HCT116 (cell line): ENCODE results near the gene HS6ST3. TPM values are rescaled to one million over a fixed set of nuclear protein-coding genes. Genes with fewer than 3 reads are reported as not detected.

ENCODE experiments used
- ATAC-seq: fragments of 200-7000 bp; cut with Tn5 transposase; 2 replicates; pipeline ENCODE4 v1.9.1; 2020; ENCODE audit warnings: mild to moderate bottlenecking, moderate library complexity
- BruUV-seq: library from RNA; stranded (reverse); fragments of 400-500 nt; replicated peaks from 2 replicates; lab custom pipeline; 2021; lab: Mats Ljungman, UMichigan
- CTCF ChIA-PET: fragments of 300-600 bp; sonication (Branson Sonifier 250); formaldehyde crosslinking; loops from one replicate; lab custom pipeline; 2021; ENCODE audit warnings: antibody characterized with exemption; lab: Charles Lee
- POLR2A ChIA-PET: fragments of 300-600, 350-600 bp; sonication (Branson Sonifier 250); formaldehyde crosslinking; loops from one replicate; lab custom pipeline; 2021; ENCODE audit warnings: antibody characterized with exemption; lab: Charles Lee
- RAD21 ChIA-PET, 2 experiments: fragments of 300-600 bp; sonication (Branson Sonifier 250); formaldehyde crosslinking; loops; one replicate each; lab custom pipeline; 2023; ENCODE audit warnings: low total read pairs in 2 of 2; ENCODE audit not compliant: uncharacterized antibody in 2 of 2, unreplicated experiment in 2 of 2, low non-redundant PET in 1 of 2; lab: Charles Lee
- DNase-seq: peaks from one replicate; pipeline ENCODE4 v3.0.0-alpha.2; 2010; ENCODE audit warnings: low read depth, low spot score
- H2AFZ ChIP-seq: fragments of 200-600 bp; shearing (Covaris generic), sonication (generic); 2 replicates; pipeline ENCODE4 v1.6.1; 2017; ENCODE audit warnings: low read depth, mixed run types, mixed read lengths, antibody characterized with exemption, low read length; ENCODE audit not compliant: poor library complexity, severe bottlenecking
- H3K27ac ChIP-seq: 2 replicates; pipeline ENCODE4 v1.5.1; 2012; ENCODE audit warnings: low read depth, low read length
- H3K27me3 ChIP-seq: fragments of 200-600 bp; sonication (generic); 2 replicates; pipeline ENCODE4 v1.6.1; 2016; ENCODE audit warnings: mixed run types, low read length, mixed read lengths; ENCODE audit not compliant: insufficient read depth
- H3K36me3 ChIP-seq, 2 experiments: fragments of 200-500 bp in 1 of 2; fragments of 200-600 bp in 1 of 2; sonication (Bioruptor generic) in 1 of 2; sonication (generic) in 1 of 2; 2 replicates each; pipeline versions ENCODE4 v1.5.1 to v1.6.1; 2014 to 2016; ENCODE audit warnings: low read length in 2 of 2, inconsistent platforms in 1 of 2, mixed read lengths in 1 of 2, mixed run types in 1 of 2; ENCODE audit not compliant: insufficient read depth in 2 of 2, control insufficient read depth in 1 of 2
- H3K4me1 ChIP-seq, 2 experiments: fragments of 200-600 bp in 1 of 2; sonication (generic) in 1 of 2; 2 replicates each; pipeline versions ENCODE4 v1.5.1 to v1.6.1; 2012 to 2017; ENCODE audit warnings: low read length in 2 of 2, inconsistent platforms in 1 of 2, mild to moderate bottlenecking in 1 of 2, mixed read lengths in 1 of 2, mixed run types in 1 of 2, moderate library complexity in 1 of 2; ENCODE audit not compliant: insufficient read depth in 2 of 2, control insufficient read depth in 1 of 2
- H3K4me2 ChIP-seq: fragments of 200-600 bp; sonication (generic); 2 replicates; pipeline ENCODE4 v1.6.1; 2017; ENCODE audit warnings: mixed run types, low read length, mixed read lengths
- H3K4me3 ChIP-seq, 2 experiments: fragments of 200-600 bp in 1 of 2; sonication (generic) in 1 of 2; replicated peaks in 1 of 2; 2 replicates each; pipeline ENCODE4 v1.5.1; 2011 to 2016; ENCODE audit warnings: low read length in 2 of 2, control low read depth in 1 of 2, low read depth in 1 of 2, mild to moderate bottlenecking in 1 of 2, mixed read lengths in 1 of 2, mixed run types in 1 of 2
- H3K79me2 ChIP-seq: fragments of 200-600 bp; sonication (generic); 2 replicates; pipeline ENCODE4 v1.6.1; 2017; ENCODE audit warnings: mild to moderate bottlenecking, mixed run types, low read length, moderate library complexity, mixed read lengths; ENCODE audit not compliant: insufficient read depth
- H3K9ac ChIP-seq: fragments of 200-600 bp; sonication (generic); 2 replicates; pipeline ENCODE4 v1.6.1; 2016; ENCODE audit warnings: low read length, mixed read lengths
- H3K9me2 ChIP-seq: fragments of 200-600 bp; sonication (generic), shearing (Covaris generic); 2 replicates; pipeline ENCODE4 v1.6.1; 2017; ENCODE audit warnings: mixed run types, mild to moderate bottlenecking, moderate library complexity; ENCODE audit not compliant: insufficient read depth
- H3K9me3 ChIP-seq, 2 experiments: fragments of 200-500 bp in 1 of 2; fragments of 200-600 bp in 1 of 2; sonication (Bioruptor generic) in 1 of 2; sonication (generic) in 1 of 2; 2 replicates each; pipeline ENCODE4 v1.6.1; 2014 to 2017; ENCODE audit warnings: low read length in 2 of 2, mixed read lengths in 2 of 2, inconsistent platforms in 1 of 2, low read depth in 1 of 2, mild to moderate bottlenecking in 1 of 2, mixed run types in 1 of 2, moderate library complexity in 1 of 2; ENCODE audit not compliant: control insufficient read depth in 1 of 2, insufficient read depth in 1 of 2
- H4K20me1 ChIP-seq: fragments of 200-600 bp; sonication (generic), shearing (Covaris generic); 2 replicates; pipeline ENCODE4 v1.6.1; 2017; ENCODE audit warnings: mixed run types, mild to moderate bottlenecking, moderate library complexity; ENCODE audit not compliant: insufficient read depth
- CBX3 ChIP-seq: IDR thresholded peaks from 2 replicates; pipeline ENCODE4 v1.6.1; 2012; ENCODE audit warnings: low read depth
- CTCF ChIP-seq, 3 experiments: fragments of 200-600 bp in 1 of 3; sonication (generic) in 1 of 3; IDR thresholded peaks in 2 of 3; conservative IDR thresholded peaks in 1 of 3; 2 replicates each; pipeline ENCODE4 v1.5.1; 2012 to 2017; ENCODE audit warnings: low read depth in 2 of 3, low read length in 2 of 3, antibody characterized with exemption in 1 of 3, borderline replicate concordance in 1 of 3, control low read depth in 1 of 3, mild to moderate bottlenecking in 1 of 3, mixed read lengths in 1 of 3, mixed run types in 1 of 3, moderate library complexity in 1 of 3; ENCODE audit not compliant: insufficient read depth in 1 of 3
- ELF1 ChIP-seq: IDR thresholded peaks from 2 replicates; pipeline ENCODE4 v1.6.1; 2012; ENCODE audit warnings: low read depth, borderline replicate concordance
- POLR2A ChIP-seq: IDR thresholded peaks from 2 replicates; pipeline ENCODE4 v1.7.0; 2011; ENCODE audit warnings: borderline replicate concordance; ENCODE audit not compliant: insufficient read depth, insufficient read length; ENCODE audit errors: extremely low read depth
- RAD21 ChIP-seq: IDR thresholded peaks from 2 replicates; pipeline ENCODE4 v1.6.1; 2012; ENCODE audit warnings: low read depth, mild to moderate bottlenecking
- SIN3A ChIP-seq: IDR thresholded peaks from 2 replicates; pipeline ENCODE4 v1.6.1; 2012; ENCODE audit warnings: low read depth
- SRF ChIP-seq: IDR thresholded peaks from 2 replicates; pipeline ENCODE4 v1.6.1; 2012; ENCODE audit warnings: low read depth
- TCF7L2 ChIP-seq: IDR thresholded peaks from 2 replicates; pipeline ENCODE4 v1.7.0; 2011; ENCODE audit warnings: borderline replicate concordance, inconsistent platforms; ENCODE audit not compliant: insufficient read depth, insufficient read length; ENCODE audit errors: extremely low read depth
- ZBTB33 ChIP-seq: IDR thresholded peaks from 2 replicates; pipeline ENCODE4 v1.6.1; 2011; ENCODE audit warnings: mild to moderate bottlenecking, low read length, moderate library complexity; ENCODE audit not compliant: insufficient replicate concordance; ENCODE audit errors: extremely low read depth
- intact Hi-C: fragments of 100-400 bp; cut with micrococcal nuclease; formaldehyde crosslinking; loops from 2 replicates; pipeline ENCODE4 v1.10.0; 2022
- total RNA-seq: library from RNA; stranded (reverse); gene quantifications from one replicate; pipeline ENCODE4 v1.2.1, GENCODE V29; 2021; ENCODE audit not compliant: unreplicated experiment

HS6ST3 gene
- total RNA-seq, 1 experiment from 2014 or later = 0.10 TPM

- Histone ChIP-seq H3K4me3 (no peak overlapping the region), H3K9me2 (no peaks in the 10 kb centered on the region), H3K9ac (no peak overlapping the region), H3K27ac (no peak overlapping the region), H3K27me3 (peaks cover 6% of the 10 kb centered on the region; the same call in 1 of the 2 replicates), H3K79me2 (no peaks in the 10 kb centered on the region), H3K36me3 (no peaks in the 10 kb centered on the region), H3K4me2 (no peak overlapping the region), H2AFZ (no peak overlapping the region), H3K4me1 (no peaks in the 10 kb centered on the region), H3K9me3 (no peaks in the 10 kb centered on the region), H4K20me1 (no peaks in the 10 kb centered on the region)
- DNase-seq = no peak
- ChIA-PET POLR2A (interaction anchor here (1.5 kb wide), 1 partner anchor 12 kb away, joined by 5 read pairs; the partner anchor contains the start of gene UGGT2), RAD21 (no interaction called here), CTCF (no interaction called here)
- no TSS peak for BruUV-seq
- ATAC-seq = no peak
- no peak for TF ChIP-seq SIN3A
- TF ChIP-seq SRF = no peak
- TF ChIP-seq TCF7L2 = no peak
- TF ChIP-seq RAD21 = no peak
- TF ChIP-seq CTCF (IDR thresholded peaks at IDR 0.05 in 2 of 3, conservative IDR thresholded peaks at IDR 0.05 in 1 of 3; ENCODE audit: borderline replicate concordance in 1 of 3, insufficient read depth in 1 of 3, low read depth in 2 of 3, low read length in 2 of 3) = no peak
- no peak for TF ChIP-seq CBX3
- intact Hi-C loops = no loop called here
Measured at GRCh38 chr13:96065849-96066248, 24.1 kb upstream of the HS6ST3 start.

GRCh38 chr13:96068729-96069128, 21.2 kb upstream of the HS6ST3 start:
- intact Hi-C loops = no loop called here
- no TSS peak for BruUV-seq
- Histone ChIP-seq H3K9ac (no peak overlapping the region), H2AFZ (no peak overlapping the region), H3K9me2 (no peaks in the 10 kb centered on the region), H3K9me3 (no peaks in the 10 kb centered on the region), H3K79me2 (no peaks in the 10 kb centered on the region), H3K4me3 (no peak overlapping the region), H3K27ac (no peak overlapping the region), H3K4me2 (no peak overlapping the region), H3K27me3 (peaks cover 18% of the 10 kb centered on the region; the same call in 1 of the 2 replicates), H3K36me3 (no peaks in the 10 kb centered on the region), H4K20me1 (no peaks in the 10 kb centered on the region), H3K4me1 (no peaks in the 10 kb centered on the region)
- TF ChIP-seq SRF (no peak), ELF1 (no peak), ZBTB33 (no peak), POLR2A (no peak)
- CTCF ChIA-PET = no interaction called here
- RAD21 ChIA-PET = no interaction called here
- ATAC-seq (no peak), DNase-seq (no peak)
- POLR2A ChIA-PET = no interaction called here
